RWPE2 (cell line): ENCODE data around the gene MOB4.
"Not testable (repeated sequence)": the region's sequence is repeated elsewhere in the genome, so short reads cannot be mapped to it uniquely, and the experiment has no call there.

ENCODE experiments used
- ATAC-seq: fragments of 200-7000 bp; cut with Tn5 transposase; 3 replicates; pipeline ENCODE4 v1.9.1; 2021; ENCODE audit warnings: low read depth
- DNase-seq: peaks from one replicate; pipeline ENCODE4 v3.0.0-alpha.2; 2020; ENCODE audit warnings: low spot score
- H3K27ac ChIP-seq: fragments of 450-650 bp; 2 replicates; pipeline ENCODE4 v1.5.1; 2017; ENCODE audit warnings: mild to moderate bottlenecking; ENCODE audit not compliant: poor library complexity, severe bottlenecking
- H3K27me3 ChIP-seq: fragments of 250-450 bp; sonication (Bioruptor Pico); 2 replicates; pipeline ENCODE4 v1.5.1; 2021; ENCODE audit warnings: mild to moderate bottlenecking, moderate library complexity; ENCODE audit not compliant: insufficient read depth, poor library complexity, severe bottlenecking
- H3K36me3 ChIP-seq: fragments of 250-450 bp; sonication (Bioruptor Pico); 2 replicates; pipeline ENCODE4 v1.5.1; 2020; ENCODE audit warnings: low read depth, mild to moderate bottlenecking, moderate library complexity
- H3K4me1 ChIP-seq: fragments of 250-450 bp; sonication (Bioruptor Pico); 2 replicates; pipeline ENCODE4 v1.5.1; 2021; ENCODE audit warnings: mild to moderate bottlenecking, moderate library complexity; ENCODE audit not compliant: insufficient read depth, poor library complexity, severe bottlenecking
- H3K4me3 ChIP-seq: fragments of 250-450 bp; sonication (Bioruptor Pico); 2 replicates; pipeline ENCODE4 v1.5.1; 2021; ENCODE audit warnings: mild to moderate bottlenecking, moderate library complexity; ENCODE audit not compliant: severe bottlenecking
- H3K9me3 ChIP-seq: fragments of 250-450 bp; sonication (Bioruptor Pico); 2 replicates; pipeline ENCODE4 v1.5.1; 2021; ENCODE audit warnings: mild to moderate bottlenecking, moderate library complexity; ENCODE audit not compliant: severe bottlenecking
- TF ChIP-seq, protein P1 (sequence below): fragments of 450-650 bp; IDR thresholded peaks from one replicate; pipeline ENCODE4 v1.5.1; 2017; ENCODE audit warnings: mild to moderate bottlenecking, moderate library complexity; ENCODE audit not compliant: poor library complexity, severe bottlenecking

Gene MOB4

DNA sequence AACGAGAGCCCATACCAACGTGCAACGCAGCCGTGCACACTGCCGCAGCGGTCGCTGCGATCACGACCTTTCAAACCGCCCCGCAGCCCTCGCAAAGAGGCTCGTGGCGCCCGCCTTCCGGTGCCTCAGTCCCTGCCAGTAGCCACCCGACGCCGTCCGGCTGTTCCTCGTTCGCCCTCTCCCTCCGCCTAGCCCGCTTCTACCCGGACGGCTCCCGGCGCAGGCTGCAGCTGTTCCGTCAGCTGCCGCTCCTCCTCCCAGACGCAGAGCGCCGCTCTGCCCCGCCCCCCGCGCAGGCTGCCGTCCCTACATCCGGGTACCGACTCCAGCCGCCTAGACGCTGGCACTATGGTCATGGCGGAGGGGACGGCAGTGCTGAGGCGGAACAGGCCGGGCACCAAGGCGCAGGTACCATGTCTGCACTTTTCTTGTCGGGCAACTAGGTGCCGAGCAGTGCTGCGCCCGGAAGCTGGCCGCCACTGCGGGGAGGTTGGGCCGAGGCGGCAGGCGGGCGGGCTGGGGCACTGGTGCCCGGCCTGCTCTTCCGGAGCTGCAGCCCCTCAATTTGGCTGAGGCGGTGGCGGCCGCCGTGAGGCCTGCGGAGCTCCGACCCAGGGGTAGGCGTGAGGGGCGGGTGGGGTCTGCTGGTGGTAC lies at the start of gene MOB4:
MOB4 (plus strand) TSS at position 328 of the 654 bp plus-strand sequence; CDS start at position 349, 21 bp downstream.
- TF ChIP-seq, protein P1, sequence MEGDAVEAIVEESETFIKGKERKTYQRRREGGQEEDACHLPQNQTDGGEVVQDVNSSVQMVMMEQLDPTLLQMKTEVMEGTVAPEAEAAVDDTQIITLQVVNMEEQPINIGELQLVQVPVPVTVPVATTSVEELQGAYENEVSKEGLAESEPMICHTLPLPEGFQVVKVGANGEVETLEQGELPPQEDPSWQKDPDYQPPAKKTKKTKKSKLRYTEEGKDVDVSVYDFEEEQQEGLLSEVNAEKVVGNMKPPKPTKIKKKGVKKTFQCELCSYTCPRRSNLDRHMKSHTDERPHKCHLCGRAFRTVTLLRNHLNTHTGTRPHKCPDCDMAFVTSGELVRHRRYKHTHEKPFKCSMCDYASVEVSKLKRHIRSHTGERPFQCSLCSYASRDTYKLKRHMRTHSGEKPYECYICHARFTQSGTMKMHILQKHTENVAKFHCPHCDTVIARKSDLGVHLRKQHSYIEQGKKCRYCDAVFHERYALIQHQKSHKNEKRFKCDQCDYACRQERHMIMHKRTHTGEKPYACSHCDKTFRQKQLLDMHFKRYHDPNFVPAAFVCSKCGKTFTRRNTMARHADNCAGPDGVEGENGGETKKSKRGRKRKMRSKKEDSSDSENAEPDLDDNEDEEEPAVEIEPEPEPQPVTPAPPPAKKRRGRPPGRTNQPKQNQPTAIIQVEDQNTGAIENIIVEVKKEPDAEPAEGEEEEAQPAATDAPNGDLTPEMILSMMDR, result no peak
- H3K9me3 ChIP-seq, result no peaks in the 10 kb centered on the region
- ATAC-seq, result peak; percentile 91
- H3K27ac ChIP-seq, result peak within 1 kb of the TSS; percentile 71
- peak within 1 kb of the TSS; percentile 80 for H3K4me3 ChIP-seq
- peak; percentile 91 for DNase-seq
- peaks cover 8% of the 10 kb centered on the region for H3K36me3 ChIP-seq
- H3K27me3 ChIP-seq, result no peaks in the 10 kb centered on the region
- H3K4me1 ChIP-seq, result peaks cover 5% of the 10 kb centered on the region

DNA sequence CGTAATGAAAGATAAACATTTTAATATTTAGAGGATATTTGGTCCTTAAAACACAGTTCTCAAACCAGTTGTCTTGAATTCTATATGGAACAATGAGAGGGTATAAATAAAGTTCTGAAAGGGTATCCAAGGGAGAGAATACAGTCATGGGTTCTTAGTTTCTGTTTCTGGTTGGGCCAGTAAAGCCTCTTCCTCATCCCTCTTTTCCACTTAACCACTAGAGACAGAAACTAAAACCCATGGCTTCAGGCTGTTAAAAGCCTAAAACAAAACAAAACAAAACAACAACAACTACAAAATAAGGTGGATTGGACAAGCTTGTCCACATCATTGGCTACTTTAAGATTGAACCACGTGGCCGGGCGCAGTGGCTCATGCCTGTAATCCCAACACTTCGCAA lies 43.7 kb upstream of the MOB4 start:
- no peaks in the 10 kb centered on the region for H3K9me3 ChIP-seq
- TF ChIP-seq, protein P1, result no peak
- no peak overlapping the region for H3K4me3 ChIP-seq
- no peak overlapping the region for H3K27ac ChIP-seq
- DNase-seq (no peak), ATAC-seq (no peak)
- H3K4me1 ChIP-seq, result no peaks in the 10 kb centered on the region
- peaks cover 73% of the 10 kb centered on the region for H3K36me3 ChIP-seq
- H3K27me3 ChIP-seq, result no peaks in the 10 kb centered on the region

DNA sequence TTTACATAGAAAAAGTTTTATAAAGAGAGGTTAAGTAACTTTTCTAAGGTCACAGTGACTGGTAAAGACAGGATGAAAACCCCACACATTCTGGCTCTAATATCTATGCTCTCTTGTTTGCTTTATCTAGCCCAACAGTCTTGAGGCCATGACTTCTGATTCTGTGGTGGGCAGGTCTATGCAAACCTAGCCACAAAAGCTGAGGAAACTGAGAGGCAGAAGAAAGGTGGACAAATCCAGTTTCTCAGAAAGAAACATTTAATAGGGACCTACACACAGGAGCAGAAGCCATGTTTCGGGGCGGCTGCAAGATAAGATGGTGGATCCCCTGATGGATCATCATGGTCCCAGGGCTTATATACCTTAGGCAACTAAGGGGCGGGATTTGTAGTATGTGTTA lies 38.1 kb upstream of the MOB4 start:
- Histone ChIP-seq H3K4me3 (no peak overlapping the region), H3K27ac (no peak overlapping the region), H3K27me3 (no peaks in the 10 kb centered on the region), H3K36me3 (peaks cover 55% of the 10 kb centered on the region), H3K9me3 (peaks cover 1% of the 10 kb centered on the region), H3K4me1 (no peaks in the 10 kb centered on the region)
- TF ChIP-seq, protein P1, result no peak
- ATAC-seq (no peak), DNase-seq (no peak)

DNA sequence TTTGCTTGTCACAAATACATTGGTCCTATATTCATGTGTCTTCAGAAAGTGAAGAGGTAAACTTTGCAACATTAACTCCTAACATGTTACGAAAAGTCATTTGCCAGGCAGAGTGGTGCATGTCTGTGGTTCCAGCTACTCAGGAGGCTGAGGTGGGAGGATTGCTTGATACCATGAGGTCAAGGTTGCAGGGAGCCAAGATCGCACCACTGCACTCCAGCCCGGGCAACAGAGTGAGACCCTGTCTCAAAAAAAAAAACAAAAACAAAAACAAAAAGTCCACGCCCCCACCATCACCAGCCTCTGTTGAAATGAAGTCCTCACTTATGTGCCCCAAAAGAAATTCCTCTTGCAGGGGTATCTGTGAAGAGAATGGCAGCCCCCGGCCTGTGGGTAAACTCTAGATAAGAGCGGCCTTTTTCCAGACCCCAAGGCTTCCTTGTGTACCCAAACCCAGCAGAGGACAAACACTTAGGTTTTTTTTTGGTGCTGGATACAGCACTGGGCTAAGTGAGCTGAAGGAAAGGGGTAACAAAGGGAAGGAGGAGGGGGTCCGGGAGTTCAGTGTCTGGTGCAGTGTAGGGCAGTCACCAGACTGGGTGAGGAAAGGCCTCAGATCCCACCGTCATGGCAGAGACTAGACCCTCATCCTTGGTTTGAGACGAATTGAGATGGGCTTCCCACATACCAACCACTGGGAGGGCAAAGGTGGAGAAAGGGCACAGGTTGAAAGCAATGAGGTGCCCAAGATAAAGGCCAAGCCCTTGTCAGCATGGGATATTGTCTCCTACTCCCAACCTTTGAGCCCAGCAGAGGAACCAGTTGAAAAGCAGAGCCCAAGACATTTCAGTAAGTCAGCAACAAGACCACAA lies 35.5 kb upstream of the MOB4 start:
- no peak for ATAC-seq
- TF ChIP-seq, protein P1, result no peak
- H3K27me3 ChIP-seq, result no peaks in the 10 kb centered on the region
- H3K27ac ChIP-seq, result no peak overlapping the region
- no peak for DNase-seq
- peaks cover 45% of the 10 kb centered on the region for H3K36me3 ChIP-seq
- no peaks in the 10 kb centered on the region for H3K4me1 ChIP-seq
- H3K4me3 ChIP-seq, result no peak overlapping the region
- peaks cover 11% of the 10 kb centered on the region for H3K9me3 ChIP-seq

DNA sequence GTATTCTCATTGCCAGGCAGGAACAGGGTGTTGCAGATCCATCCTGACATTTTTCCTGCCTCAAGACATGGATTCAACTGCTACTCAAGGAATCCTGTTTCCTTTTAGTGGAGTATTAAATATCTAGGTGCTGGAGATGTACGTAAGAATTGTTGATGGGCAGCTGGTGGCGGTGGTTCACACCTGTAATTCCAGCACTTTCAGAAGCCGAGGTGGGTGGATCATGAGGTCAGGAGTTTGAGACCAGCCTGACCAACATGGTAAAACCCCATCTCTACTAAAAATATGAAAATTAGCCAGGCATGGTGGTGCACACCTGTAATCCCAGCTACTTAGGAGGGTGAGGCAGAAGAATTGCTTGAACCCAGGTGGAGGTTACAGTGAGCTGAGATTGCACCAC lies 31.6 kb upstream of the MOB4 start:
- not testable (repeated sequence) for ATAC-seq, DNase-seq, H3K4me3 ChIP-seq, H3K27ac ChIP-seq, H3K27me3 ChIP-seq, H3K4me1 ChIP-seq
- Histone ChIP-seq H3K36me3 (peaks cover 54% of the 10 kb centered on the region), H3K9me3 (peaks cover 11% of the 10 kb centered on the region)
